SK-N-MC (cell line): Measurements from ENCODE around the gene MRPS12.

Source experiments
- EZH2 ChIP-seq: fragments of 200-600 bp; sonication (generic); IDR thresholded peaks from one replicate; pipeline ENCODE4 v1.6.1; 2017; ENCODE audit warnings: antibody characterized with exemption
- FOXP2 ChIP-seq: optimal IDR thresholded peaks from 2 replicates; pipeline ENCODE3; 2011; ENCODE audit warnings: mild to moderate bottlenecking, moderate library complexity; ENCODE audit not compliant: insufficient read depth; ENCODE audit errors: extremely low read length, control extremely low read depth
- POLR2AphosphoS5 ChIP-seq: IDR thresholded peaks from 2 replicates; pipeline ENCODE4 v1.6.1; 2012; ENCODE audit warnings: mild to moderate bottlenecking, low read depth, low read length, borderline replicate concordance

- no peak for TF ChIP-seq EZH2
- no peak for TF ChIP-seq POLR2AphosphoS5
- TF ChIP-seq FOXP2, result no peak
Measured at GRCh38 chr19:38939957-38940356, 9.2 kb downstream of the MRPS12 start.
